A673 (cell line): ENCODE results near the gene PPP1CA. TPM values are rescaled to one million over a fixed set of nuclear protein-coding genes. Genes with fewer than 3 reads are reported as not detected.

Experiments used
- BruUV-seq: library from RNA; stranded (reverse); fragments of 400-500 nt; replicated peaks from 2 replicates; lab custom pipeline; 2021; lab: Mats Ljungman, UMichigan
- CTCF ChIA-PET: fragments of 300-600 bp; sonication (Branson Sonifier 250); formaldehyde crosslinking; loops from one replicate; lab custom pipeline; 2022; ENCODE audit warnings: antibody characterized with exemption; lab: Charles Lee
- POLR2A ChIA-PET: fragments of 300-600 bp; sonication (Branson Sonifier 250); formaldehyde crosslinking; loops from one replicate; lab custom pipeline; 2022; ENCODE audit warnings: antibody characterized with exemption; ENCODE audit not compliant: low non-redundant PET; lab: Charles Lee
- DNase-seq: peaks from one replicate; pipeline ENCODE4 v3.0.0-alpha.2; 2015; ENCODE audit warnings: low spot score
- H3K27ac ChIP-seq: fragments of 200-600 bp; sonication (generic); 2 replicates; pipeline ENCODE4 v1.5.1; 2016; ENCODE audit warnings: mixed run types, low read depth, mild to moderate bottlenecking, mixed read lengths, antibody characterized with exemption, low read length; ENCODE audit not compliant: poor library complexity, severe bottlenecking
- H3K27me3 ChIP-seq: fragments of 200-600 bp; sonication (generic); replicated peaks from 2 replicates; pipeline ENCODE4 v1.6.1; 2017; ENCODE audit warnings: mixed run types, low read depth, mild to moderate bottlenecking, mixed read lengths, antibody characterized with exemption, low read length; ENCODE audit not compliant: insufficient read depth, poor library complexity
- H3K36me3 ChIP-seq: fragments of 200-600 bp; sonication (generic); 2 replicates; pipeline ENCODE4 v1.6.1; 2016; ENCODE audit warnings: mixed run types, mild to moderate bottlenecking, mixed read lengths, antibody characterized with exemption, low read length; ENCODE audit not compliant: insufficient read depth, poor library complexity, severe bottlenecking
- H3K4me1 ChIP-seq: fragments of 200-600 bp; sonication (generic); 2 replicates; pipeline ENCODE4 v1.6.1; 2017; ENCODE audit warnings: mixed run types, mild to moderate bottlenecking, mixed read lengths, antibody characterized with exemption, low read length; ENCODE audit not compliant: insufficient read depth, poor library complexity, severe bottlenecking
- H3K4me3 ChIP-seq: fragments of 200-600 bp; sonication (generic); 2 replicates; pipeline ENCODE4 v1.5.1; 2016; ENCODE audit warnings: low read depth, mixed run types, mild to moderate bottlenecking, mixed read lengths, low read length; ENCODE audit not compliant: poor library complexity, severe bottlenecking
- H3K9me3 ChIP-seq: fragments of 200-600 bp; sonication (generic); 2 replicates; pipeline ENCODE4 v1.6.1; 2016; ENCODE audit warnings: mixed run types, low read depth, mild to moderate bottlenecking, mixed read lengths, antibody characterized with exemption, low read length; ENCODE audit not compliant: poor library complexity, severe bottlenecking
- CTCF ChIP-seq: fragments of 300-800, 200-600 bp; sonication (generic); conservative IDR thresholded peaks from 2 replicates; pipeline ENCODE4 v1.5.1; 2017; ENCODE audit warnings: low read depth, mild to moderate bottlenecking, antibody characterized with exemption, low read length, moderate library complexity, mixed read lengths
- EZH2 ChIP-seq: fragments of 200-600 bp; sonication (generic); IDR thresholded peaks from 2 replicates; pipeline ENCODE4 v1.6.1; 2017; ENCODE audit warnings: borderline replicate concordance, low read depth, mild to moderate bottlenecking, mixed read lengths, antibody characterized with exemption, low read length; ENCODE audit not compliant: poor library complexity, severe bottlenecking
- intact Hi-C: fragments of 100-400 bp; cut with micrococcal nuclease; formaldehyde crosslinking; loops from one replicate; pipeline ENCODE4 v1.10.0; 2022; ENCODE audit not compliant: unreplicated experiment
- total RNA-seq: library from RNA; stranded (reverse); gene quantifications from 2 replicates; pipeline ENCODE4 v1.2.3, GENCODE V29; 2021

The PPP1CA gene
- total RNA-seq, 1 experiment from 2014 or later = 239 TPM

GRCh38 chr11:67449116-67449844 is 47.6 kb upstream of the PPP1CA start:
- no peak overlapping the region for H3K4me3 ChIP-seq
- H3K36me3 ChIP-seq = no peaks in the 10 kb centered on the region
- peaks cover under 1% of the 10 kb centered on the region for H3K4me1 ChIP-seq
- ChIA-PET POLR2A (interaction anchor here (0.7 kb wide), 1 partner anchor 330 kb away, joined by 12 read pairs; the partner anchor contains the start of gene KDM2A), CTCF (interaction anchor here (0.5 kb wide), 1 partner anchor 759 kb away, joined by 3 read pairs; no protein-coding TSS in a partner anchor)
- no TSS peak for BruUV-seq
- H3K27ac ChIP-seq = no peak overlapping the region
- no peak for TF ChIP-seq CTCF
- H3K9me3 ChIP-seq = no peaks in the 10 kb centered on the region
- H3K27me3 ChIP-seq = no peaks in the 10 kb centered on the region
- intact Hi-C loops = no loop called here
- no peak for DNase-seq

GRCh38 chr11:67448220-67448609 is 46.6 kb upstream of the PPP1CA start:
- no peak for DNase-seq
- H3K27ac ChIP-seq = no peak overlapping the region
- ChIA-PET POLR2A (no interaction called here), CTCF (no interaction called here)
- H3K9me3 ChIP-seq = no peaks in the 10 kb centered on the region
- BruUV-seq = no TSS peak
- H3K27me3 ChIP-seq = no peaks in the 10 kb centered on the region
- no peaks in the 10 kb centered on the region for H3K36me3 ChIP-seq
- no peak overlapping the region for H3K4me3 ChIP-seq
- H3K4me1 ChIP-seq = peaks cover 5% of the 10 kb centered on the region
- intact Hi-C loops = no loop called here
- TF ChIP-seq EZH2 = no peak

- Histone ChIP-seq H3K4me3 (no peak overlapping the region), H3K27ac (no peak overlapping the region), H3K4me1 (peaks cover 5% of the 10 kb centered on the region), H3K27me3 (no peaks in the 10 kb centered on the region), H3K36me3 (peaks cover 5% of the 10 kb centered on the region), H3K9me3 (no peaks in the 10 kb centered on the region)
- intact Hi-C loops = no loop called here
- DNase-seq = no peak
- ChIA-PET POLR2A (no interaction called here), CTCF (no interaction called here)
- TF ChIP-seq EZH2 (no peak), CTCF (no peak)
- BruUV-seq = no TSS peak
Observed at GRCh38 chr11:67445515-67445914, 43.9 kb upstream of the PPP1CA start.
